Measurements from ENCODE around the gene NGEF. TPM values are rescaled to one million over a fixed set of nuclear protein-coding genes. Genes with fewer than 3 reads are reported as not detected.
A peak's percentile ranks its signal among the peaks of the same experiment; 100 is the strongest.

Gene NGEF
- total RNA-seq, 1 experiment from 2014 or later: 5.4 TPM

DNA sequence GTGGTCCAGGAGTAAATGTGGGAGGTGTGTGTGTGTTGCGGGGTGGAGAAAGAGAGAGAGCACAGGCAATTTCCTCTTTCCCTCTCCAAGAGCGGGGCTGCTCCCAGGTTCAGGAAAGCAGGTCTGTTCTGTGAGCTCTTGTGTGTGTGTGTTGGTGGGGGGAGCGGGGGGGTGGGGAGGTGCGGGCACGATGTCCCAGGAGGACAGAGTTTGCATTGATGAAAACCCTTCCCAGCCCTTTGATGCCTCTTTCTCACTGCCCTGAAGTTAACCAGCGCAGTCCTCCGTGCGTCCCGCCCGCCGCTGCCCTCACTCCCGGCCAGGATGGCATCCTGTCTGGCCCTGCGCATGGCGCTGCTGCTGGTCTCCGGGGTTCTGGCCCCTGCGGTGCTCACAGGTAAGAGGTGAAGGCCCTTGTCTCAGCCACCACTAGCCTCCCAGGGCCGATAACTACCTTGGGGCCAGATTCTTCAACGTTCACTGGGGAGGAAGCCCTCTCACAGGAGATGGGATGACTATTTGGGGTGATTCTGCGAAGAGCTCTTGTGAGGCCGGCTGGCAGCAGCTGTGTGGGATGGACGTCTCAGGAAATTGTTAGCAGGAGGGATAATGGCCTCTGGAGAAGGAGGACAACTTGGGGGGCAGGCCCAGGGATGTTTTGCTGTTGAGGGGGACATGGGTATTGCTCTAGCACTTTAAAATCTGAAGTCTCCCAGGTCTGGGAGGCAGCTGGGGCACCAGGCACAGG lies 142.9 kb downstream of the NGEF start, which contains the start of gene SNORC (continued):
- TF ChIP-seq PRRX2 (CRISPR knock-in tag; IDR thresholded peaks at IDR 0.05) (no peak), GRHL2 (CRISPR knock-in tag; IDR thresholded peaks at IDR 0.05; ENCODE audit: insufficient replicate concordance, severe bottlenecking) (no peak), NFE2L1 (CRISPR knock-in tag; IDR thresholded peaks at IDR 0.05) (no peak), CDX4 (CRISPR knock-in tag; IDR thresholded peaks at IDR 0.05; ENCODE audit: borderline replicate concordance) (no peak), RORB (CRISPR knock-in tag; IDR thresholded peaks at IDR 0.05) (no peak)

GRCh38 chr2:232869138-232870017 lies 143.7 kb downstream of the NGEF start:
- Mint-ChIP-seq H3K9me3 (no peaks in the 10 kb centered on the region), H3K4me3 (no peak overlapping the region)
- CTCF ChIA-PET: interaction anchor here (0.6 to 2.8 kb wide), 6 partner anchors 10 to 367 kb away, joined by 3 to 12 read pairs (median 6); partner anchors contain the start of gene INPP5D

More at GRCh38 chr2:232869138-232870017, 143.7 kb downstream of the NGEF start:
- H3K4me1 Mint-ChIP-seq: peaks cover 4% of the 10 kb centered on the region; the same call in 1 of the 2 replicates
- H3K36me3 Mint-ChIP-seq: no peaks in the 10 kb centered on the region
- peak; percentile 77 for ATAC-seq
- DNase-seq (ENCODE audit: low spot score): no peak
- POLR2A ChIA-PET: no interaction called here
- TF ChIP-seq ARID4B (CRISPR knock-in tag; IDR thresholded peaks at IDR 0.05; ENCODE audit: borderline replicate concordance): no peak
- no peak for TF ChIP-seq ZNF423 (CRISPR knock-in tag; IDR thresholded peaks at IDR 0.05)
- TF ChIP-seq FOXJ3 (CRISPR knock-in tag; IDR thresholded peaks at IDR 0.05; ENCODE audit: borderline replicate concordance): no peak
- TF ChIP-seq SMAD4 (CRISPR knock-in tag; IDR thresholded peaks at IDR 0.05): no peak
- no peak for TF ChIP-seq ATF1 (CRISPR knock-in tag; IDR thresholded peaks at IDR 0.05)
- no peak for TF ChIP-seq EMX1 (CRISPR knock-in tag; IDR thresholded peaks at IDR 0.05)
- no peak for TF ChIP-seq HMGA2 (CRISPR knock-in tag; IDR thresholded peaks at IDR 0.05)
- TF ChIP-seq, protein P1, sequence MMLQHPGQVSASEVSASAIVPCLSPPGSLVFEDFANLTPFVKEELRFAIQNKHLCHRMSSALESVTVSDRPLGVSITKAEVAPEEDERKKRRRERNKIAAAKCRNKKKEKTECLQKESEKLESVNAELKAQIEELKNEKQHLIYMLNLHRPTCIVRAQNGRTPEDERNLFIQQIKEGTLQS (CRISPR knock-in tag; conservative IDR thresholded peaks at IDR 0.05): no peak
- TF ChIP-seq, protein P2, sequence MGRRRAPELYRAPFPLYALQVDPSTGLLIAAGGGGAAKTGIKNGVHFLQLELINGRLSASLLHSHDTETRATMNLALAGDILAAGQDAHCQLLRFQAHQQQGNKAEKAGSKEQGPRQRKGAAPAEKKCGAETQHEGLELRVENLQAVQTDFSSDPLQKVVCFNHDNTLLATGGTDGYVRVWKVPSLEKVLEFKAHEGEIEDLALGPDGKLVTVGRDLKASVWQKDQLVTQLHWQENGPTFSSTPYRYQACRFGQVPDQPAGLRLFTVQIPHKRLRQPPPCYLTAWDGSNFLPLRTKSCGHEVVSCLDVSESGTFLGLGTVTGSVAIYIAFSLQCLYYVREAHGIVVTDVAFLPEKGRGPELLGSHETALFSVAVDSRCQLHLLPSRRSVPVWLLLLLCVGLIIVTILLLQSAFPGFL (CRISPR knock-in tag; IDR thresholded peaks at IDR 0.05; ENCODE audit: borderline replicate concordance): no peak
- TF ChIP-seq, protein P3, sequence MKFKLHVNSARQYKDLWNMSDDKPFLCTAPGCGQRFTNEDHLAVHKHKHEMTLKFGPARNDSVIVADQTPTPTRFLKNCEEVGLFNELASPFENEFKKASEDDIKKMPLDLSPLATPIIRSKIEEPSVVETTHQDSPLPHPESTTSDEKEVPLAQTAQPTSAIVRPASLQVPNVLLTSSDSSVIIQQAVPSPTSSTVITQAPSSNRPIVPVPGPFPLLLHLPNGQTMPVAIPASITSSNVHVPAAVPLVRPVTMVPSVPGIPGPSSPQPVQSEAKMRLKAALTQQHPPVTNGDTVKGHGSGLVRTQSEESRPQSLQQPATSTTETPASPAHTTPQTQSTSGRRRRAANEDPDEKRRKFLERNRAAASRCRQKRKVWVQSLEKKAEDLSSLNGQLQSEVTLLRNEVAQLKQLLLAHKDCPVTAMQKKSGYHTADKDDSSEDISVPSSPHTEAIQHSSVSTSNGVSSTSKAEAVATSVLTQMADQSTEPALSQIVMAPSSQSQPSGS (CRISPR knock-in tag; IDR thresholded peaks at IDR 0.05; ENCODE audit: borderline replicate concordance, low read depth): no peak
- H3K27me3 Mint-ChIP-seq (ENCODE audit: low read depth): no peaks in the 10 kb centered on the region; the same call in 1 of the 2 replicates
- peak overlapping the region; percentile 28 for H3K27ac Mint-ChIP-seq
